Measurements from ENCODE around the gene ADGRD2.

- TF ChIP-seq CTCF (conservative IDR thresholded peaks at IDR 0.05; ENCODE audit: low read depth, low read length) (no peak), EZH2 (IDR thresholded peaks at IDR 0.05; ENCODE audit: borderline replicate concordance, low read depth, low read length, poor library complexity, severe bottlenecking) (no peak)
These were observed 11.2 kb upstream of the ADGRD2 start for GRCh38 chr9:124439086-124439485.

All from A673 (cell line).